Stimulated activated memory B cell treated with anti-CD40 and anti-IgM and Interleukin-4, amounts not matched to agents 10 μg/mL and 1 μg/mL and 100 μg/mL, for 72 hours (primary cell): ENCODE measurements around the gene MTMR3.
"Not testable (repeated sequence)": the region's sequence is repeated elsewhere in the genome, so short reads cannot be mapped to it uniquely, and the experiment has no call there.

Experiments used
- ATAC-seq: fragments of 150-1000 bp; cut with Tn5 transposase; 2 replicates; pipeline ENCODE4 v1.10.0; 2021
- H3K27ac Mint-ChIP-seq: one replicate; pipeline ENCODE4 v1.8.0; 2022; ENCODE audit warnings: mild to moderate bottlenecking, mixed read lengths
- H3K27me3 Mint-ChIP-seq: one replicate; pipeline ENCODE4 v1.8.0; 2022; ENCODE audit warnings: mixed read lengths
- H3K36me3 Mint-ChIP-seq: one replicate; pipeline ENCODE4 v1.8.0; 2022; ENCODE audit warnings: mixed read lengths
- H3K4me1 Mint-ChIP-seq: one replicate; pipeline ENCODE4 v1.8.0; 2022; ENCODE audit warnings: mixed read lengths
- H3K4me3 Mint-ChIP-seq: one replicate; pipeline ENCODE4 v1.8.0; 2022; ENCODE audit warnings: mild to moderate bottlenecking, moderate library complexity, mixed read lengths
- H3K9me3 Mint-ChIP-seq: one replicate; pipeline ENCODE4 v1.8.0; 2022; ENCODE audit warnings: mixed read lengths

Gene MTMR3

GRCh38 chr22:29859030-29859429, 23.9 kb upstream of the MTMR3 start:
- H3K9me3 Mint-ChIP-seq, H3K27ac Mint-ChIP-seq, H3K4me1 Mint-ChIP-seq, H3K4me3 Mint-ChIP-seq, H3K36me3 Mint-ChIP-seq, ATAC-seq: not testable (repeated sequence)
- H3K27me3 Mint-ChIP-seq, result peaks cover 11% of the 10 kb centered on the region

- Mint-ChIP-seq H3K27ac (no peak overlapping the region), H3K4me1 (no peaks in the 10 kb centered on the region), H3K27me3 (peaks cover 11% of the 10 kb centered on the region), H3K36me3 (no peaks in the 10 kb centered on the region), H3K9me3 (no peaks in the 10 kb centered on the region), H3K4me3 (no peak overlapping the region)
- no peak for ATAC-seq
Observed at GRCh38 chr22:29860006-29860766, 22.8 kb upstream of the MTMR3 start.

- Mint-ChIP-seq H3K36me3 (no peaks in the 10 kb centered on the region), H3K27ac (no peak overlapping the region), H3K4me1 (no peaks in the 10 kb centered on the region), H3K27me3 (peaks cover 1% of the 10 kb centered on the region), H3K9me3 (no peaks in the 10 kb centered on the region), H3K4me3 (no peak overlapping the region)
- ATAC-seq, result no peak
Observed at GRCh38 chr22:29861672-29862297, 21.2 kb upstream of the MTMR3 start.

GRCh38 chr22:29865572-29865971, 17.4 kb upstream of the MTMR3 start:
- not testable (repeated sequence) for H3K9me3 Mint-ChIP-seq, H3K4me3 Mint-ChIP-seq, H3K27ac Mint-ChIP-seq, ATAC-seq, H3K4me1 Mint-ChIP-seq, H3K36me3 Mint-ChIP-seq
- H3K27me3 Mint-ChIP-seq, result peaks cover 14% of the 10 kb centered on the region

GRCh38 chr22:29867260-29867659, 15.7 kb upstream of the MTMR3 start:
- H3K36me3 Mint-ChIP-seq, result no peaks in the 10 kb centered on the region
- H3K27me3 Mint-ChIP-seq, result peaks cover 14% of the 10 kb centered on the region
- no peak overlapping the region for H3K4me3 Mint-ChIP-seq
- H3K27ac Mint-ChIP-seq, result no peak overlapping the region
- peaks cover under 1% of the 10 kb centered on the region for H3K4me1 Mint-ChIP-seq
- no peaks in the 10 kb centered on the region for H3K9me3 Mint-ChIP-seq
- no peak for ATAC-seq

- H3K27ac Mint-ChIP-seq, result no peak overlapping the region
- H3K9me3 Mint-ChIP-seq, result no peaks in the 10 kb centered on the region
- no peak overlapping the region for H3K4me3 Mint-ChIP-seq
- ATAC-seq, result no peak
- no peaks in the 10 kb centered on the region for H3K36me3 Mint-ChIP-seq
- peaks cover 7% of the 10 kb centered on the region for H3K4me1 Mint-ChIP-seq
- H3K27me3 Mint-ChIP-seq, result peaks cover 14% of the 10 kb centered on the region
Observed at GRCh38 chr22:29867851-29868250, 15.1 kb upstream of the MTMR3 start.

GRCh38 chr22:29870574-29870973, 12.4 kb upstream of the MTMR3 start:
- peaks cover 16% of the 10 kb centered on the region for H3K4me1 Mint-ChIP-seq
- H3K36me3 Mint-ChIP-seq, result no peaks in the 10 kb centered on the region
- no peaks in the 10 kb centered on the region for H3K9me3 Mint-ChIP-seq
- ATAC-seq, result no peak
- H3K27ac Mint-ChIP-seq, result no peak overlapping the region
- no peak overlapping the region for H3K4me3 Mint-ChIP-seq
- H3K27me3 Mint-ChIP-seq, result peaks cover 14% of the 10 kb centered on the region

GRCh38 chr22:29871684-29872083, 11.3 kb upstream of the MTMR3 start:
- no peaks in the 10 kb centered on the region for H3K36me3 Mint-ChIP-seq

GRCh38 chr22:29872144-29872893, 10.7 kb upstream of the MTMR3 start:
- H3K27ac Mint-ChIP-seq, result no peak overlapping the region
- H3K36me3 Mint-ChIP-seq, result no peaks in the 10 kb centered on the region
- H3K4me1 Mint-ChIP-seq, result peaks cover 16% of the 10 kb centered on the region
- H3K9me3 Mint-ChIP-seq, result no peaks in the 10 kb centered on the region
- H3K27me3 Mint-ChIP-seq, result peaks cover 14% of the 10 kb centered on the region
- ATAC-seq, result no peak
- H3K4me3 Mint-ChIP-seq, result no peak overlapping the region

More at GRCh38 chr22:29871684-29872083, 11.3 kb upstream of the MTMR3 start:
- Mint-ChIP-seq H3K27ac (no peak overlapping the region), H3K4me3 (no peak overlapping the region), H3K4me1 (peaks cover 16% of the 10 kb centered on the region), H3K9me3 (no peaks in the 10 kb centered on the region), H3K27me3 (peaks cover 14% of the 10 kb centered on the region)
- ATAC-seq, result no peak

GRCh38 chr22:29872989-29873388, 10.0 kb upstream of the MTMR3 start:
- no peak for ATAC-seq
- Mint-ChIP-seq H3K27ac (no peak overlapping the region), H3K9me3 (no peaks in the 10 kb centered on the region), H3K4me3 (no peak overlapping the region), H3K36me3 (no peaks in the 10 kb centered on the region), H3K4me1 (peaks cover 16% of the 10 kb centered on the region), H3K27me3 (peaks cover 8% of the 10 kb centered on the region)

- no peaks in the 10 kb centered on the region for H3K36me3 Mint-ChIP-seq
- H3K4me1 Mint-ChIP-seq, result peaks cover 16% of the 10 kb centered on the region
- H3K9me3 Mint-ChIP-seq, result no peaks in the 10 kb centered on the region
- H3K27ac Mint-ChIP-seq, result no peak overlapping the region
- H3K27me3 Mint-ChIP-seq, result no peaks in the 10 kb centered on the region
- no peak overlapping the region for H3K4me3 Mint-ChIP-seq
- ATAC-seq, result no peak
Observed at GRCh38 chr22:29873943-29874342, 9.0 kb upstream of the MTMR3 start.

- H3K4me3 Mint-ChIP-seq, result no peak overlapping the region
- H3K9me3 Mint-ChIP-seq, result no peaks in the 10 kb centered on the region
- no peaks in the 10 kb centered on the region for H3K27me3 Mint-ChIP-seq
- ATAC-seq, result no peak
- H3K4me1 Mint-ChIP-seq, result peaks cover 11% of the 10 kb centered on the region
- no peak overlapping the region for H3K27ac Mint-ChIP-seq
- no peaks in the 10 kb centered on the region for H3K36me3 Mint-ChIP-seq
Observed at GRCh38 chr22:29877620-29878019, 5.4 kb upstream of the MTMR3 start.

- Mint-ChIP-seq H3K4me1 (peaks cover 7% of the 10 kb centered on the region), H3K27me3 (no peaks in the 10 kb centered on the region), H3K9me3 (no peaks in the 10 kb centered on the region), H3K4me3 (no peak overlapping the region), H3K36me3 (no peaks in the 10 kb centered on the region), H3K27ac (no peak overlapping the region)
- no peak for ATAC-seq
Observed at GRCh38 chr22:29879753-29880152, 3.2 kb upstream of the MTMR3 start.

GRCh38 chr22:29882716-29883044, 294 bp upstream of the MTMR3 start:
- no peaks in the 10 kb centered on the region for H3K9me3 Mint-ChIP-seq
- H3K4me3 Mint-ChIP-seq, result peak overlapping the region; percentile 94
- ATAC-seq, result no peak
- H3K36me3 Mint-ChIP-seq, result no peaks in the 10 kb centered on the region
- H3K4me1 Mint-ChIP-seq, result peaks cover 7% of the 10 kb centered on the region
- H3K27ac Mint-ChIP-seq, result peak overlapping the region; percentile 91
- H3K27me3 Mint-ChIP-seq, result no peaks in the 10 kb centered on the region

GRCh38 chr22:29883775-29884097, 762 bp downstream of the MTMR3 start:
- Mint-ChIP-seq H3K9me3 (no peaks in the 10 kb centered on the region), H3K4me3 (peak overlapping the region; percentile 94), H3K27me3 (no peaks in the 10 kb centered on the region), H3K36me3 (no peaks in the 10 kb centered on the region), H3K4me1 (peaks cover 7% of the 10 kb centered on the region), H3K27ac (peak overlapping the region; percentile 91)
- no peak for ATAC-seq

- Mint-ChIP-seq H3K4me1 (peaks cover 12% of the 10 kb centered on the region), H3K4me3 (no peak overlapping the region), H3K27me3 (no peaks in the 10 kb centered on the region), H3K36me3 (no peaks in the 10 kb centered on the region), H3K9me3 (no peaks in the 10 kb centered on the region), H3K27ac (no peak overlapping the region)
- ATAC-seq, result no peak
Observed at GRCh38 chr22:29885610-29886009, 2.6 kb downstream of the MTMR3 start.
